HEK293T (cell line): ENCODE measurements around the gene CDK14.

ENCODE experiments used
- ARNT ChIP-seq: fragments of 450-650 bp; IDR thresholded peaks from 2 replicates; pipeline ENCODE4 v1.6.1; 2017; ENCODE audit warnings: mild to moderate bottlenecking
- FOXK2 ChIP-seq: fragments of 450-650 bp; IDR thresholded peaks from 2 replicates; pipeline ENCODE4 v1.6.1; 2016; ENCODE audit warnings: mild to moderate bottlenecking
- FOXM1 ChIP-seq: fragments of 450-650 bp; IDR thresholded peaks from 2 replicates; pipeline ENCODE4 v1.6.1; 2017; ENCODE audit warnings: mild to moderate bottlenecking, borderline replicate concordance
- L3MBTL2 ChIP-seq: fragments of 450-650 bp; conservative IDR thresholded peaks from 2 replicates; pipeline ENCODE4 v1.6.1; 2016; ENCODE audit warnings: mild to moderate bottlenecking
- LEF1 ChIP-seq: fragments of 450-650 bp; IDR thresholded peaks from 2 replicates; pipeline ENCODE4 v1.6.1; 2017; ENCODE audit warnings: mild to moderate bottlenecking, borderline replicate concordance
- SP1 ChIP-seq: fragments of 450-650 bp; IDR thresholded peaks from 2 replicates; pipeline ENCODE4 v1.6.1; 2017
- TARDBP ChIP-seq: fragments of 450-650 bp; IDR thresholded peaks from 2 replicates; pipeline ENCODE4 v1.6.1; 2016
- ZNF384 ChIP-seq: fragments of 450-650 bp; IDR thresholded peaks from 2 replicates; pipeline ENCODE4 v1.6.1; 2016

GRCh38 chr7:90777041-90777440, 180.9 kb downstream of the CDK14 start:
- no peak for TF ChIP-seq SP1
- no peak for TF ChIP-seq LEF1
- TF ChIP-seq L3MBTL2 = no peak
- no peak for TF ChIP-seq FOXM1
- TF ChIP-seq FOXK2 = no peak
- no peak for TF ChIP-seq TARDBP
- TF ChIP-seq ARNT = no peak
- TF ChIP-seq ZNF384 = no peak
